ENCODE measurements around the gene SLC22A23. TPM values are rescaled to one million over a fixed set of nuclear protein-coding genes. Genes with fewer than 3 reads are reported as not detected.

SLC22A23 gene
- total RNA-seq, 1 donor = 18.1 TPM

GRCh38 chr6:3287976-3288707, 168.7 kb downstream of the SLC22A23 start:
- Histone ChIP-seq H4K20me1 (ENCODE audit: insufficient read depth, low read length) (no peaks in the 10 kb centered on the region), H3K36me3 (ENCODE audit: insufficient read depth, low read length) (peaks cover 12% of the 10 kb centered on the region), H2AFZ (ENCODE audit: low read length) (no peak overlapping the region), H3K9me3 (ENCODE audit: low read depth, low read length) (no peaks in the 10 kb centered on the region), H3K4me3 (ENCODE audit: insufficient read depth, low read length) (no peak overlapping the region), H3K4me1 (ENCODE audit: insufficient read depth, low read length) (peaks cover under 1% of the 10 kb centered on the region), H3K27ac (ENCODE audit: low read depth, low read length) (no peak overlapping the region), H3K79me2 (ENCODE audit: insufficient read depth, low read length) (no peaks in the 10 kb centered on the region), H3K27me3 (ENCODE audit: insufficient read depth, low read length) (no peaks in the 10 kb centered on the region), H3K4me2 (ENCODE audit: insufficient read depth, low read length) (no peak overlapping the region)
- no peak for TF ChIP-seq CTCF (IDR thresholded peaks at IDR 0.05; ENCODE audit: extremely low read depth, low read depth, low read length)
- peak; percentile 23 for DNase-seq (ENCODE audit: insufficient read length, low spot score, missing footprints)

DNA sequence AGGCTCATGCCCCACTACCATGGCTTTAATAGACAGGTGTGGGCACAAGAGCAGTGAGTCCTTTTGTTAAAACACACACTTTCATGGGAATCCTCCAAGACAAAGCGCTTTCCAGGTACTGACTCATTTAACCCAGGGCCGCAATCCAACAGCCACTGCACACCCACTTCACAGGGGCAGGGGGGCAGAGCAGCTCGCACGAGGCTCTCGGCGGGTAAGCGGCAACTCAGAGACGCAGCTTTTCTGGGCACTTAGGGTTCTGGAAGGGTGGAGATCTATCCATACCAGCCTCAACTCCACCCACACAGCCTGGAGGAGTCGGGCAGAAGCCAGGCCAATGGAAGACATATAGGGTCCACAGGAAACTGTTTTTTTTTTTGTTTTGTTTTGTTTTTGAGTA, 169.5 kb downstream of the SLC22A23 start:
- Histone ChIP-seq H3K27me3 (ENCODE audit: insufficient read depth, low read length) (no peaks in the 10 kb centered on the region), H3K9me3 (ENCODE audit: low read depth, low read length) (no peaks in the 10 kb centered on the region), H3K79me2 (ENCODE audit: insufficient read depth, low read length) (no peaks in the 10 kb centered on the region), H3K4me2 (ENCODE audit: insufficient read depth, low read length) (no peak overlapping the region), H3K36me3 (ENCODE audit: insufficient read depth, low read length) (peaks cover 12% of the 10 kb centered on the region), H3K4me3 (ENCODE audit: insufficient read depth, low read length) (no peak overlapping the region), H2AFZ (ENCODE audit: low read length) (no peak overlapping the region), H4K20me1 (ENCODE audit: insufficient read depth, low read length) (no peaks in the 10 kb centered on the region), H3K4me1 (ENCODE audit: insufficient read depth, low read length) (peaks cover 6% of the 10 kb centered on the region), H3K27ac (ENCODE audit: low read depth, low read length) (no peak overlapping the region)
- no peak for TF ChIP-seq CTCF (IDR thresholded peaks at IDR 0.05; ENCODE audit: extremely low read depth, low read depth, low read length)
- peak; percentile 56 for DNase-seq (ENCODE audit: insufficient read length, low spot score, missing footprints)

DNA sequence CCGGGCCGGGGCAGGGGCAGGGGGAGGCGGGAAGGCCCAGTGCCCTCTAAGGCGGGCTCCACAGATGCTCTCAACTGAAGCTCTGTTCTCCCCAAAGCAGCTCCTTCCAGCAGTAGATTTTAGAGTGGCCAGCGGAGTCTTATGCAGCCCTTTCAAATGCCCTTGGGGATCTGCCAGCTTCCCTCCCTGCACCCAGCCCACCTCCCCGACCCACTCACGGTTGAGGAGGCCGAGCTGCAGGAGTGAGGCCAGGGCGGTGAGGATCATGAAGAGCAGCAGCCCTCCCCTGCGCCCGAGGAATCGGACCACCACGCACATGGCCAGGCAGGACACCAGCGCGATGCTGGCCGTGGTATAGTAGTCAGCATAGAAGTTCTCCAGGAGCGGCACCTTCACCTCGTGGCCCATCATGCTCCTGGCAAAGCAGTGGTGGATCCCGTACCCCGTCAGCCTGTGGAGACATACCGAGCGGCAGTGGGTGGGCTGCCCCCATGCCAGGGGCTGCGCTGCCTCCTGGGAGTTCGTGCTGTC, 170.1 kb downstream of the SLC22A23 start:
- no peak for TF ChIP-seq CTCF (IDR thresholded peaks at IDR 0.05; ENCODE audit: extremely low read depth, low read depth, low read length)
- Histone ChIP-seq H3K4me2 (ENCODE audit: insufficient read depth, low read length) (no peak overlapping the region), H2AFZ (ENCODE audit: low read length) (no peak overlapping the region), H3K79me2 (ENCODE audit: insufficient read depth, low read length) (no peaks in the 10 kb centered on the region), H3K4me1 (ENCODE audit: insufficient read depth, low read length) (peaks cover 12% of the 10 kb centered on the region), H4K20me1 (ENCODE audit: insufficient read depth, low read length) (no peaks in the 10 kb centered on the region), H3K36me3 (ENCODE audit: insufficient read depth, low read length) (peaks cover 12% of the 10 kb centered on the region), H3K27me3 (ENCODE audit: insufficient read depth, low read length) (no peaks in the 10 kb centered on the region), H3K27ac (ENCODE audit: low read depth, low read length) (no peak overlapping the region), H3K4me3 (ENCODE audit: insufficient read depth, low read length) (no peak overlapping the region), H3K9me3 (ENCODE audit: low read depth, low read length) (no peaks in the 10 kb centered on the region)
- DNase-seq (ENCODE audit: insufficient read length, low spot score, missing footprints) = peak; percentile 58

DNA sequence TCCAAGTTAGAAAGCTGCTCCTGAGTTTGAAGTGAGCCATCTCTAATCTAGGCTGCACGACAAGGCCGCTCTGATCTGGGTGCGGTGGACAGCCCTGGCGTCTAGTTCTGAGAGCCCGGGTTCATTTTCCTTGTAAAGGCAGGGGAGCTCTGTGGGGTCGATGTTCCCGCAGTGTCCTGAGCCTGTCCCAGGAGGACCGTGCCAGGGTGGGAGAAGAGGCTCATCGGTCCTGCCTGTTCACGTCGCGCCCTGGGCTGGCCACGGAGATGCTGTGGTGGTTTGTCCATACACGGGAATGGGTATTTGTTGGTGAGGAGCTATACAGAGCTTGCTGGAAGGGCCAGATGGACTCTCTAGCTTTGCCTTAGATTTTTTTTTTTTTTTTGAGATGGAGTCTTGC, 171.1 kb downstream of the SLC22A23 start:
- no peak for DNase-seq (ENCODE audit: insufficient read length, low spot score, missing footprints)
- TF ChIP-seq CTCF (IDR thresholded peaks at IDR 0.05; ENCODE audit: extremely low read depth, low read depth, low read length) = no peak

More for the DNA sequence above, 171.1 kb downstream of the SLC22A23 start:
- no peaks in the 10 kb centered on the region for H3K79me2 ChIP-seq (ENCODE audit: insufficient read depth, low read length)
- no peak overlapping the region for H3K4me2 ChIP-seq (ENCODE audit: insufficient read depth, low read length)
- no peak overlapping the region for H3K27ac ChIP-seq (ENCODE audit: low read depth, low read length)
- H3K27me3 ChIP-seq (ENCODE audit: insufficient read depth, low read length) = no peaks in the 10 kb centered on the region
- H3K36me3 ChIP-seq (ENCODE audit: insufficient read depth, low read length) = peaks cover 12% of the 10 kb centered on the region
- no peaks in the 10 kb centered on the region for H3K9me3 ChIP-seq (ENCODE audit: low read depth, low read length)
- H2AFZ ChIP-seq (ENCODE audit: low read length) = no peak overlapping the region
- H3K4me1 ChIP-seq (ENCODE audit: insufficient read depth, low read length) = peaks cover 20% of the 10 kb centered on the region
- no peaks in the 10 kb centered on the region for H4K20me1 ChIP-seq (ENCODE audit: insufficient read depth, low read length)
- no peak overlapping the region for H3K4me3 ChIP-seq (ENCODE audit: insufficient read depth, low read length)

Measured in osteoblast (primary cell).